HG03175 (cell line): ENCODE results near the gene TSPAN4.

ENCODE experiments used
- ATAC-seq: cut with Tn5 transposase; IDR thresholded peaks from one replicate; pipeline ENCODE4 v1.9.1; 2021; ENCODE audit warnings: mild to moderate bottlenecking, moderate library complexity; ENCODE audit not compliant: unreplicated experiment

TSPAN4 gene

GRCh38 chr11:848380-848931, 5.8 kb downstream of the TSPAN4 start:
- ATAC-seq, result no peak

DNA sequence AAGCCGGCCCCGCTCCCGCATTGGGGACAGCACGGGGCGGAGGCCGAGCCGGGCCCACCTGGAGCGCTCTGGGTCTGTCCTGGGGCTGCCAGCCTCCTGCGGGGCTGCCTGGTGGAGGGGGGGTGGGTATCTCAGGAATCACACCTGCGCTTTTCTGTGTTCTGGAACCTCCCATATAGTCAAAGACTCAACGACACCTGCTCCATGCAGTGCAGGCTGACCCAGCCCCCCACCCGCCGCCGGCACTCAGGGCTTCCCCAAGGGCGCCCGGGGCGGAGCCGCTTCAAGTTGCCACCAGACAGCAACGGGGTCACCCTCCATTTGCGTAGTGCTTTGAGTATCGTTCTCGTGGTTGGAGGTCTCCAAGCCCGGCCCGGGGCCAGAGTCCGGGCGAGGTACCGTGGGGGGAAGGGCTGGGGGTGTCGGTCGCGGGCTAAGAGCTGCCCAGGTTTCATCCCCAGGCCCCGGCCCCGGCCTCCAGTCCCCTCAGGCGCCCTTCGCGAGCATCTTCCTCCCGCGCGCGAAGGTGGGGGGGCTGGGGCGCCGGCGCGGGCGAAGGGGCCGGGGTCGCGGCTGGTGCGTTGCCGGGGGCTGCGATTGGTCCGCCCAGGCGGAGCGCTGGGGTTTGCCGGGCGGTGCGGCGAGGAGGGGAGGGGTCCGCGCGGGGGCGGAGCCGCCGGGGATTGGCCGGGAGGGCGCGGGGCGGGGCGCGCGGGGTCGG, 6.6 kb downstream of the TSPAN4 start:
- no peak for ATAC-seq

GRCh38 chr11:849951-850774, 7.5 kb downstream of the TSPAN4 start:
- no peak for ATAC-seq

DNA sequence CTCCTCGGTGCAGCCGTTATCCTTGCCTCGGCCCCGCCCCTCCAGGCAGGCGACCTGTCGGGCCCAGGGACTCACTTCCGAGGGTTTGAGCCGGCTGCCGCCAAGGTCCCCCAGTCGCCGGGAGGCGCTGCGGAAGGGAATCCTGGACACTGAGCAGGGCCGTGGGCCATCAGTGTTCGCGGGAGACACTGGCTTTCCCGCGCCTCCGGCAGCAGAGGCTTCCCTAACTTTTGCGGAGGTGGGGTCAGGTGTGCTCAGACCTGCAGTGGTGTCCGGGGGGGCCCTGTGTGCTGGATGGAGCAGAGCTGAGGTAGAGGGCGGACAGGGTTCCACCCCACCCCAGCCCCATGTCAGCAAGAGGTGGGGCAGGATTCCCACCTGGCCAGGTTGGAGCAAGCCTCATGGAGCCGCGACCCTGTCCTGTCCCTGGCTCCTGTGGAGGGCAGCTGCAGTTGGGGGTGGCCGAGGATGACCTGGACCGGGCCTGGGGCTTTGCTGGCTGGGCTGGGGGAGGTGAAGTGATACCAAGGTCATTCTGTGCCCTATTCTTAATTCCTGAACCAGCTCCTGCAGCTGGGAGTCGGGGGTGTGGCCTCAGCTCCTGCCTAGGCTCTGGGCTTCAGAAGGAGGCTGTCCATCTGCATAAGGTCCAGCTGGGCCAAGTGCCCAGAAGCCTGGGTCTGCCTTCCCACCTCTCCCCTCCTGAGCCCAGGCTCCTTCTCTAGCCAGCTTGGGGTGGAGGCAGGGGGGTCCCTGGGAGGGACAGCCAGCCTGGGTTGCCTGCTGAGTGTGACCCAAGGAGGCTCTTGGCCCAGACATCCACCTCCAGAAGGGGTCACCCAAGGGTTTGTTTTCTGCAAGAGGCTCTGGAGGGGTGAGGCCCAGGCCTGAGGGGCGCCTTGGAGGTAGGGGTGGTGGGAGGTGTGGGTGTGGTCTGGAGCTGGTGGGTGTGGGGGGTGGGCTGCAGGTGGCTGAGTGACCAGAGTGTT, 8.4 kb downstream of the TSPAN4 start:
- no peak for ATAC-seq

GRCh38 chr11:852762-853161, 10.1 kb downstream of the TSPAN4 start:
- ATAC-seq, result no peak

DNA sequence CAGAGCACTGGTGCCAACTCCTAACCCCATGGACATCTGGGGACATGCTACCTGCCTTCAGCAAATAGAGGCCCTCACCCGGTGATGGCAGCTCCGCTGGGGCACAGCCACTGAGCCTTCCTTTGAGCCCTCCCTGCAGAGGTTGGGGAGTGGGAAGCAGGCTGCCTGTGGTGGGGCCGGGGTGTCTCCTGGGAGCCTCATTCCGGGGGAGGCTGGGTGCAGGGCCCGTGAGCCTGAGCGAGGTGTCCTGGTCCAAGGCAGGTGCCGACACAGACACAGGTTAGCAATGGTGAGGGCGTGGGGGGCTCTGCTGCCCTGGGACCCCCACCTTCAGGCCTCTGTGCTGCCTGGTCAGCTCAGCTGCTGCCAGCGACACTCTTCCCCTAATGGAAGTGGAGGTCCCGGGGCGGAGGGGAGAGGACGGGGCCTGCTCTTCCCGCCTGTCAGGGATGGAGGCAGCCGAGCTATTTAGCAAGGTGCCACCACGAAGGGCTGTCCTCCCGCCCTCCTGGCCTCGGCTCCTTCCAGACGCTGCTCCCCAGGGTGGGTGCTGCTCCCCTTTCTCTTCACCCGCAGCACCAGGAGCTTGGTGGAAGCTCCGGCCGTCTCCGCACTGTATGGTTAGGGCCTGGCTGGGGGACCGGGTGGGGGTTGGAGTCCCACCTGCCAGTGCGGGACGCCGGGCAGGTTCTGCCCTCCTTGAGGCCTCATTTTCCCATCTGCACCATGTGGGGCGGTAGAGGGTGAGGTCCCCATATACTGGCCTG, 11.2 kb downstream of the TSPAN4 start:
- no peak for ATAC-seq

- no peak for ATAC-seq
Observed at GRCh38 chr11:854601-855329, 12.1 kb downstream of the TSPAN4 start.

DNA sequence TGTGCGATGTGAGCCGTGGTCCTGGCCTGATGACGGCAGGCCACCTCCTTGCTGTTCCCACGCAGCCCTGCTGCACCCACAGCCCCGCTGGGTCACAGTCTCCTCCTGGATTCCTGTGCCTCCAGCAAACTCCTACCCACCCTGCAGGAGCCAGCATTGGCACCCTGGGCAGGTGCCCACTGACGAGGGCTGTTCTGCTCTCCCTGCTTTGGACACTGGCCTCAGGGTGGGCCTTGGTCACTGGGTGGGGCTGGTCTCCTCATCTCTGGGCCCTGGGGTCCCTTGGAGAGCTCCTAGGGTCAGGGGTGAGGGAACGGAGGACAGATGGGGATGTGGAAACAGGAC, 12.7 kb downstream of the TSPAN4 start:
- ATAC-seq, result no peak

DNA sequence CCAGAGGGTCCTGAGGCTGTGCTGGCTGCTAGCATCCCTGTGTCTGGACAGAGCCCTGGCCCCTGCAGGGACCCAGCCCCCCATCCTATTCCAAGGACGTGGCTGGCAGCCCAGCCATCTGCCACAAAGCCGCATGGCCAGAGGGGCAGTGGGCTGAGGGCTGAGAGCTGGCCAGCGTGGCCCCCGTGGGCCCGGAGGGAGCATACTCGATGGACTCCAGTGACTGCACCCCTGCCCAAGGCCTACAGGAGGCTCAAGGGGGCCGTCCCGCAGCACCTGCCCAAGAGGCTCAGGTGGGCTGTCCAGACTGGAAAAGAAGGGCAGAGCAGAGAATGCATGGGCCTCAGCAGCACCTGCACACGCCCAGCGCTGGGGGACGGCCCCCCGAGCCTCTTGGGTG, 13.1 kb downstream of the TSPAN4 start:
- ATAC-seq, result no peak

- ATAC-seq, result no peak
Observed at GRCh38 chr11:856397-856796, 13.7 kb downstream of the TSPAN4 start.

DNA sequence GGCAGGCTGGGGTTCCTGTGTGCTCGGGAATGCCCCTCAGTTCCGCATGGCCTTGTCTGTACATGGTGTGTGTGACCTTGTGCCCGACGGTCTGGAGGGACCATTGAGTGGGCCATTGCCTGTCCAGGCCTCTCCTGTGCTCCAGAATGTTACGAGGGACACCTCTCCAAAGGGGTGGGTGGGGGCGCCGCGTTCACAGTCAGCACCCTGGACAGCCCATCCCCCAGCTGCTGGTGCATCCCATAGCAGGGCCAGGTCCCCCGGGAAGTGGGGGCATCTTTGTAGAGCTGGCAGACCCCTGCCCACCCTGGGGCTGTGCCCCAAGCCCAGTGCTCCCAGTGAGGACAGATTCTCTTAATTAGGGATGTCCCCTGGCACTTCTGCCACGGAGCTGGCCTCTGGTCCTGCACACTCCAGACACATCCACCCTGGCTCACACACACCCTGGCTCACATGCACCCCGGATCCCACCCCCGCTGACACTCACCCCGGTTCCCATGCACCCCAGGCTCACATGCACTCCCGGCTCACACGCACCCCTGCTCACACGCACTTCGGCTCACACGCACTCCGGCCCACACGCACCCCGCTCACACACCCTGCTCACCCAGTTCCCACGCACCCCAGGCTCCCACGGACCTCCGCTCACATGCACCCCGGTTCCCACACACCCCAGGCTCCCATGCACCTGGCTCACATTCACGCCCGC, 15.6 kb downstream of the TSPAN4 start:
- no peak for ATAC-seq

GRCh38 chr11:858762-859339, 16.2 kb downstream of the TSPAN4 start:
- no peak for ATAC-seq

- no peak for ATAC-seq
Observed at GRCh38 chr11:859394-860131, 16.9 kb downstream of the TSPAN4 start.

GRCh38 chr11:860234-861104, 17.8 kb downstream of the TSPAN4 start:
- ATAC-seq, result no peak

GRCh38 chr11:861105-861479, 18.4 kb downstream of the TSPAN4 start:
- no peak for ATAC-seq

GRCh38 chr11:862081-862661, 19.5 kb downstream of the TSPAN4 start:
- no peak for ATAC-seq

DNA sequence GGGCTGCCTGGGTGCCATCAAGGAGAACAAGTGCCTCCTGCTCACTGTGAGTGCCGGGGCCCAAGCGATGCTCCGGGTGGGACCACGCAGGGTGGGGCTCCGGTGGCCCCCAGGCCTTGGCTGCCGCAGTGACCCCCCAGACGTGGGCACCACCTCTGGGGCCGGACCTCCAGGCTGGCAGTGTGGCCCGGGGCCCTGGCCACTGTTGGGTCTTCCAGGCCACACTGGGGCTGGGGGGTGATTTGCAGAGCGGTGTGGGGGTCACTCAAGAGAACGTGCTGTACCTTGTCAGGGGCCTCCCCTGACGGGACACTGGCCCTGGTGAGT, 20.0 kb downstream of the TSPAN4 start:
- ATAC-seq, result no peak
